H1 (cell line): ENCODE measurements around the gene ZNF219. TPM values are rescaled to one million over a fixed set of nuclear protein-coding genes. Genes with fewer than 3 reads are reported as not detected.

Experiments
- ASH2L ChIP-seq: fragments of 200-600, 300-600 bp; sonication (generic); IDR thresholded peaks from one replicate; pipeline ENCODE4 v1.7.1; 2017; ENCODE audit warnings: low read length
- polyA plus RNA-seq, 7 experiments: library from polyadenylated mRNA; depleted of rRNA in 3 of 7; stranded (reverse) in 5 of 7; unstranded in 2 of 7; fragments of >200 nt in 5 of 7; fragments of 200-250 nt in 2 of 7; gene quantifications; 1 replicate in 5 of 7; 2 replicates in 1 of 7; 4 replicates in 1 of 7; pipeline versions ENCODE4 v1.2.1 to v1.2.3, GENCODE V29; 2011 to 2013; ENCODE audit warnings: missing spikeins in 2 of 7, mixed read lengths in 2 of 7
- total RNA-seq: library from RNA; stranded (reverse); fragmentation: NEBNext Ultra II Directional; extraction: Animal tissue kit (Norgen Biotek cat#: 25700); gene quantifications from 2 replicates; pipeline ENCODE4 v1.2.1, GENCODE V29; 2021
- TF ChIP-seq, protein P1 (sequence below): IDR thresholded peaks from 2 replicates; pipeline ENCODE4 v1.6.1; 2012; ENCODE audit warnings: inconsistent platforms

The ZNF219 gene
- total and polyA plus RNA-seq, 2 of the 8 experiments (the other 6 are each of a cell fraction or from before 2014, with no cell fraction given) = 113 to 160 TPM

DNA sequence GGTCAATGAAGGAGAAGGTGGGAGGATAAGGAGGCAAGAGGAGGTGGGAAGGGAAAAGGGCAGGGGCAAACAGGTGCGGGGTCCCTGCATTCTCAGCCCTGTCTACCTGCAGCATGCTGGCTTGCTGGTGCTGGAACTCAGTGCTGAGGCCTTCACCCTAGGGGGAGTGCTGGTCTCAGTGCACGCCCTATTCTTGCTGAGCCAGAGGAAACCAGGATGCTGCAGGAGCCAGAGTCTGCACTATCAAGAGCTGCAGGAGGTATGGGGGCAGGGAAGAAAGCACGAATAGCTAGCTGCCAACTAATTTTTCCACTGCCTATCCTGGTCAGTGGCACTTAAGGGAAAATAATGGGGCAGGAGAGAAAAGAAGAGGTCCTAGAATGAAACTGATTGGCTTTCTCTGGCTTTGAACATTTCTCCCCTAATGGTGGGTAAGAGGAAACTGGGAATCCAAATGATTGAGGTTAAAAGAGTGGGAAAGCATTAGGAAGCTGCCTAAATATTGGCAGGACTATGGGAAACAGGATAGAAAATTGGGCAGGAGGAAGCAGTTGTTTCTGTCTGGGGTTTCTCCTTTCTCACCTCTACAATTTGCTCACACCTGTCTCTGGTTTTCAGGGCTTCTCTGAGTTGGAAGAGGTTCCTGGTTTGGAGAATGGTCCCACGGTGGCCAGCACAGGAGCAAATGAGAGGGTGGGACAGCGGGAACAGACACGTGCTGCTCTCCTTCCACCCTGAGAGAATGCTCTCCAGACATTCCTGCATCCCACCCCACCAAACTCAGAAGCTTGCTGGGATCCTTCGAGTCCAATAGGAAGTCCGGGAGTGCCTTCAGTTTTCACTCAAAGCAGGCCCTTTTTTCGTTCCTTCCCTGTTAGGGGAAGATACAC lies 4.3 kb upstream of the ZNF219 start (continued):
- TF ChIP-seq, protein P1, sequence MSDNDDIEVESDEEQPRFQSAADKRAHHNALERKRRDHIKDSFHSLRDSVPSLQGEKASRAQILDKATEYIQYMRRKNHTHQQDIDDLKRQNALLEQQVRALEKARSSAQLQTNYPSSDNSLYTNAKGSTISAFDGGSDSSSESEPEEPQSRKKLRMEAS = 0 out of 2 replicates have a peak, but pooled peaks have one; percentile 10
- no peak for TF ChIP-seq ASH2L
